Measurements from ENCODE around the gene GGCT. TPM values are rescaled to one million over a fixed set of nuclear protein-coding genes. Genes with fewer than 3 reads are reported as not detected.
A peak's percentile ranks its signal among the peaks of the same experiment; 100 is the strongest.

The GGCT gene
- total and polyA plus RNA-seq, 2 donors from 2014 or later = 23.8 to 70.1 TPM

- Histone ChIP-seq H3K4me3 (ENCODE audit: low read length in 3 of 3) (peak overlapping the region in 2 of 3 donors; percentile 7), H3K27me3 (ENCODE audit: control insufficient read depth, insufficient read depth, low read length) (no peaks in the 10 kb centered on the region), H3K36me3 (ENCODE audit: control insufficient read depth in 2 of 3, insufficient read depth in 3 of 3, low read length in 3 of 3) (peaks cover 0 to 10% (median 0%) of the 10 kb centered on the region in 3 donors), H3K4me1 (ENCODE audit: control insufficient read depth in 2 of 3, insufficient read depth in 2 of 3, low read depth in 1 of 3, low read length in 3 of 3) (peaks cover 0 to 4% (median 3%) of the 10 kb centered on the region in 3 donors), H3K9ac (ENCODE audit: low read length in 3 of 3) (no peak overlapping the region), H3K27ac (ENCODE audit: low read depth in 2 of 2, low read length in 2 of 2) (peak overlapping the region; percentile 6 to 57), H3K9me3 (ENCODE audit: control insufficient read depth in 2 of 3, insufficient read depth in 1 of 3, low read length in 3 of 3) (no peaks in the 10 kb centered on the region)
- FAIRE-seq (no peak), DNase-seq (peak in 3 of 5 donors; percentile 41 to 73 (median 63))
- no peak for TF ChIP-seq CTCF (IDR thresholded peaks at IDR 0.05; ENCODE audit: borderline replicate concordance, extremely low read depth, insufficient read depth)
- intact Hi-C loops (cut with DNase I) = no loop called here
Observed at GRCh38 chr7:30459591-30460245, 44.9 kb downstream of the GGCT start.

- no peak overlapping the region for H3K4me3 ChIP-seq (ENCODE audit: low read length in 3 of 3)
- H3K27ac ChIP-seq (ENCODE audit: low read depth in 2 of 2, low read length in 2 of 2) = no peak overlapping the region
- peaks cover 0 to 15% (median 0%) of the 10 kb centered on the region in 3 donors for H3K36me3 ChIP-seq (ENCODE audit: control insufficient read depth in 2 of 3, insufficient read depth in 3 of 3, low read length in 3 of 3)
- FAIRE-seq (no peak), DNase-seq (no peak)
- no peak overlapping the region for H3K9ac ChIP-seq (ENCODE audit: low read length in 3 of 3)
- H3K27me3 ChIP-seq (ENCODE audit: control insufficient read depth, insufficient read depth, low read length) = no peaks in the 10 kb centered on the region
- no peaks in the 10 kb centered on the region for H3K9me3 ChIP-seq (ENCODE audit: control insufficient read depth in 2 of 3, insufficient read depth in 1 of 3, low read length in 3 of 3)
- no peak for TF ChIP-seq CTCF (IDR thresholded peaks at IDR 0.05; ENCODE audit: borderline replicate concordance, extremely low read depth, insufficient read depth)
- H3K4me1 ChIP-seq (ENCODE audit: control insufficient read depth in 2 of 3, insufficient read depth in 2 of 3, low read depth in 1 of 3, low read length in 3 of 3) = peaks cover 0 to 3% (median 0%) of the 10 kb centered on the region in 3 donors
- intact Hi-C loops (cut with DNase I) = no loop called here
Observed at GRCh38 chr7:30458311-30458710, 46.3 kb downstream of the GGCT start.

- Histone ChIP-seq H3K9me3 (ENCODE audit: control insufficient read depth in 2 of 3, insufficient read depth in 1 of 3, low read length in 3 of 3) (no peaks in the 10 kb centered on the region), H3K36me3 (ENCODE audit: control insufficient read depth in 2 of 3, insufficient read depth in 3 of 3, low read length in 3 of 3) (peaks cover 0 to 15% (median 2%) of the 10 kb centered on the region in 3 donors), H3K4me3 (ENCODE audit: low read length in 3 of 3) (no peak overlapping the region), H3K27ac (ENCODE audit: low read depth in 2 of 2, low read length in 2 of 2) (no peak overlapping the region), H3K27me3 (ENCODE audit: control insufficient read depth, insufficient read depth, low read length) (no peaks in the 10 kb centered on the region), H3K4me1 (ENCODE audit: control insufficient read depth in 2 of 3, insufficient read depth in 2 of 3, low read depth in 1 of 3, low read length in 3 of 3) (peaks cover 0 to 2% (median 0%) of the 10 kb centered on the region in 3 donors), H3K9ac (ENCODE audit: low read length in 3 of 3) (no peak overlapping the region)
- intact Hi-C loops (cut with DNase I) = no loop called here
- FAIRE-seq = no peak
- TF ChIP-seq CTCF (IDR thresholded peaks at IDR 0.05; ENCODE audit: borderline replicate concordance, extremely low read depth, insufficient read depth) = no peak
- DNase-seq = no peak
Observed at GRCh38 chr7:30453921-30454320, 50.7 kb downstream of the GGCT start.
